ENCODE results near the gene NBPF6. TPM values are rescaled to one million over a fixed set of nuclear protein-coding genes. Genes with fewer than 3 reads are reported as not detected.
A peak's percentile ranks its signal among the peaks of the same experiment; 100 is the strongest.
"Not testable (repeated sequence)": the region's sequence is repeated elsewhere in the genome, so short reads cannot be mapped to it uniquely, and the experiment has no call there.

Gene NBPF6
- total RNA-seq, 1 donor from 2014 or later, result not detected

DNA sequence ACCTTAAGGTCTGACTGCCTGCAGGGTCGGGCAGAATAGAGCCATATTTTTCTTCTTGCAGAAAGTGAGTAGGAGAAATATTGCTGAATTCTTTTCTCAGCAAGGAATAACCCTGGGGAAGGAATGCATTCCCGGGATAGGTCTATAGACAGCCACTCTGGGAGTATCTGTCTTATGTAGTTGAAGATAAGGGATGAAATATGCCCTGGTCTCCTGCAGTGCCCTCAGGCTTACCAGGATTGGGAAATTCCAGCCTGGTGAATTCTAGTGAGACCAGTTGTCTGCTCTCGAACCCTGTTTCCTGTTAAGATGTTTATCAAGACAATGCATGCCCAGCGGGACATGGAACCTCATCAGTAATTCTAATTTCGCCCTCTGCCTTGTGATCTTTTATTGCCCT lies 35.8 kb downstream of the NBPF6 start:
- intact Hi-C loops (cut with DNase I); ATAC-seq (ENCODE audit: poor library complexity); DNase-seq: not testable (repeated sequence)

DNA sequence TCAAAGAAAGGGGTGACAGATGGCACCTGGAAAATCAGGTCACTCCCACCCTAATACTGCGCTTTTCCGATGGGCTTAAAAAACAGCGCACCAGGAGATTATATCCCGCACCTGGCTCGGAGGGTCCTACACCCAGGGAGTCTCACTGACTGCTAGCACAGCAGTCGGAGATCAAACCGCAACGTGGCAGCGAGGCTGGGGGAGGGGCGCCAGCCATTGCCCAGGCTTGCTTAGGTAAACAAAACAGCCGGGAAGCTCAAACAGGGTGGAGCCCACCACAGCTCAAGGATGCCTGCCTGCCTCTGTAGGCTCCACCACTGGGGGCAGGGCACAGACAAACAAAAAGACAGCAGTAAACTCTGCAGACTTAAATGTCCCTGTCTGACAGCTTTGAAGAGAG lies 36.6 kb downstream of the NBPF6 start:
- ATAC-seq (ENCODE audit: poor library complexity); intact Hi-C loops (cut with DNase I); DNase-seq: not testable (repeated sequence)

DNA sequence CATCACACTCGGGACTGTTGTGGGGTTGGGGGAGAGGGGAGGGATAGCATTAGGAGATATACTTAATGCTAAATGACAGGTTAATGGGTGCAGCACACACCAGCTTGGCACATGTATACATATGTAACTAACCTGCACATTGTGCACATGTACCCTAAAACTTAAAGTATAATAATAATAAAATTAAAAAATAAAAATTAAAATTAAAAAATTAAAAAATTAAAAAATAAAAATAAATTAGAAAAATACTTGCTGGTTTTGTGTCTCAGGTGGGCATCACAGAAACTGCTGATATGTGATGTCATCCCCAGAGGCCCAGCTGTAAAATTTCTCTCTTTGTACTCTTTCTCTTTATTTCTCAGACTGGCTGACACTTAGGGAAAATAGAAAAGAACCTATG lies 44.9 kb downstream of the NBPF6 start:
- DNase-seq; intact Hi-C loops (cut with DNase I); ATAC-seq (ENCODE audit: poor library complexity): not testable (repeated sequence)

DNA sequence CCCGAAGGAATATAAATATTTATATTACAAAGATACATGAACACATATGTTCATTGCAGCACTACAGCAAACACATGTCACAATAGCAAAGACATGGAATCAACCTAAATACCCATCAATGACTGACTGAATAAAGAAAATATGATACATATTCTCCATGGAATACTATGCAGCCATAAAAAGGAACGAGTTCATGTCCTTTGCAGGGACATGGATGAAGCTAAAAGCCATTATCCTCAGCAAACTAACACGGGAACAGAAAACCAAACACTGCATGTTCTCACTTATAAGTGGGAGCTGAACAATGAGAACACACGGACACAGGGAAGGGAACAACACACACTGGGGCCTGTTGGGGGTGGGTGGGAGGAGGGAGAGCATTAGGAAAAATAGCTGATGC lies 46.7 kb downstream of the NBPF6 start:
- intact Hi-C loops (cut with DNase I); DNase-seq; ATAC-seq (ENCODE audit: poor library complexity): not testable (repeated sequence)

DNA sequence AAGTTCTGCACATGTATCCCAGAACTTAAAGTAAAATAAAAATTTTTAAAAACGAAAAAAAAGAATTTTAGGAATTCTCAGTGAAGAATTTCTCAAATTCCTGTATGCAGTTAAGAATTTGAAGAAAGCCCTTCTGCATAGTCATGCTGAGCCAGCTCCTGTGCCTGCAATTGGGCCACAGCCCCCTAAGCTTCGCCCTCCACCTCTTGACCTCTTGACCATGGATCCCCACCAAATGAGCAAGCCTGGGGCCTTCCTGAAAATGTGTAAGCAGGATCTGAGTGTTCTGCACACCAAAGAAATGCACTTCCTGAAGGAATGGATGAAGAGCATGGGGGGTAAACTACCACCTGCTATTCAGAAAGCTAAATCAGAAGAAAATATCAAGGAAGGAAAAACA lies 52.0 kb downstream of the NBPF6 start:
- intact Hi-C loops (cut with DNase I), result no loop called here
- DNase-seq (no peak), ATAC-seq (ENCODE audit: poor library complexity) (no peak)

DNA sequence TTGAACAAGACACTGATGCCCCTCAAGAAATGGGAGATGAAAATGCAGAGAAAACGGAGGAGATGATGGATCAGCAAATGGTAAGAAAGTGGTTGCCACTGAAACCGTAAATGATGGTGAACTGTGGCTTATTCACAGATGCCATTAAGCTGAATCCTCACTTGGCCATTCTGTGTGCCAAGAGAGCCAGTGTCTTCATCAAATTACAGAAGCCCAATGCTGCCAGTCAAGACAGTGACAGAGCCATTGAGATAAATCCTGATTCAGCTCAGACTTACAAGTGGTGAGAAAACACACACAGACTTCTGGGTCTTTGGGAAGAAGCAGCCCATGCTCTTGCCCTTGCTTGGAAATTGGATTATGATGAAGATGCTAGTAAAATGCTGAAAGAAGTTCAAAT lies 52.5 kb downstream of the NBPF6 start:
- ATAC-seq (ENCODE audit: poor library complexity) (no peak), DNase-seq (no peak)
- intact Hi-C loops (cut with DNase I), result no loop called here

DNA sequence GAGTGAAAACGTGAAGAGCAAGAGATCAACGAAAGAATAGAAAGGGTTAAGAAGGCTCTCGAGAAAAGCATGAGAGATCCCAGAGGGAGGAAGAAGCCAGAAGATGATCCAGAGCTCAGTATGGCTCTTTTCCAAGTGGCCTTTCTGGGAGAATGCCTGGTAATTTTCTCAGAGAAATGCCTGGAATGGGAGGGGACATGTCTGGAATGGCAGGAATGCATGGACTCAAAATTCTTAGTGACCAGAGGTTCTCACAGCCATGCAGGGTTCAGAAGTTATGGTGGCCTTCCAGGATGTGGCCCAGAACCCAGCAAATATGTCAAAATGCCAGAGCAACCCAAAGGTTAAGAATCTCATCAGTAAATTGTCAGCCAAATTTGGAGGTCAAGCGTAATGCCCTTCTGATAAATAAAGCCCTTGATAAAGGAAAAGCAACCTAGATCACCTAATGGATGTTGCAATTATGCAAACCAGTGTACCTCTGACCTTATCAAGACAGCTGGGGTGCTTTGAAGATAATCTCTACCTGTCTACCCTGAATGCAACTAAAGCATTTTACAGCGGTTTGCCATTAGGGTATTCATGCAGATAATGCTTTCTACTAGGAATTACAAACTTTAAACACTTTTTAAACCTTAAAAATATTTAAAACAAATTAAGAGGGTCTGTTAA lies 53.1 kb downstream of the NBPF6 start:
- ATAC-seq (ENCODE audit: poor library complexity), result no peak

DNA sequence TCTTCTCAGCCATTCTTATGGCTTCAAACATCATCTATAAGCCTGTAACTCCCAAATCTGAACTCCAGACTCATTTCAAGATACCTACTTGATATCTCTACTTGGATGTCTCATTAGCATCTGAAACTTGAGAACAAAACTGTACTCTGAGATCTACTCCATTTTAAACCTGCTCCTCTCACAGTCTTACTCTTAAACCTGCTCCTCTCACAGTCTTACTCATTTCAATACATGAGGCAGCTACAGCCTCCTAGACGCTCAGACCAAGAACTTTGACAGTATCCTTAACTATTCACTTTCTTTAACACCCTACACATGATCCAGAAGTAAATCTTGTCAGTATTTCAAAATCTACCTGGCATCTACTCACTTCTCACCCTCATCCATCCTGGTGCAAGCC lies 54.3 kb downstream of the NBPF6 start:
- intact Hi-C loops (cut with DNase I), result no loop called here
- ATAC-seq (ENCODE audit: poor library complexity) (no peak), DNase-seq (no peak)

More for the DNA sequence above, 53.1 kb downstream of the NBPF6 start:
- DNase-seq, result no peak
- intact Hi-C loops (cut with DNase I), result no loop called here

DNA sequence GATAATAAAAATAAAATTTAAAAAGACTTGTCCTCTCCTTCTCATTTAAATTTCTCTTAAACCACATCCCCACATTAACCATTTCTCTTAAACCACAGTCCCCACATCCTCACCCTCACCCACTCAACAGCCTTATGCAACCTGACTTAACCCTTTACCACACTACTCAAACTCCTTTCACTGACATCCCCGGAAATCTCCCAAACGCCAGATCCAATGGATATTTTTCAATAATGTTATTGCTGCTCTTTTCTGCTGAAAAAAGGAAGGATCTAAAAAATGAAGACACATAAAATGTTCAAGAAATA lies 55.6 kb downstream of the NBPF6 start:
- no peak for DNase-seq
- ATAC-seq (ENCODE audit: poor library complexity), result no peak
- intact Hi-C loops (cut with DNase I), result no loop called here

DNA sequence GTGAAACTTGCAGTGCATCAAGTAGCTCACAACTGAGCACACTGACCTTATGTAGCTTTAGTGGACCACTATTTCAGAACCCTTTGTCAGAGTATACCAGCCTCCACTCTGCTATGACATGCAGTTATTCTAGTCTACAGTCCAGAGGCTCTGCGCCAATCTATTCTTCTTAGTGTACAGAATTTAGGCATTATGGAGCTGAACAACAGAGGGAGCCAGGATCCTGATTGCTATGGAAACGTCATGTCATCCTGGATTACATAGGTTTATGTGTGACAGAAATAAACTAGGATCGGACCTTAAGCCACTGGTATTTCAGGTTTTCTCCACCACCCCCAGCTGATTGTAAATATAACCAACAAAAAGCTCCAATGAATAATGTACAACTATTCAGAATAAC lies 61.6 kb downstream of the NBPF6 start:
- intact Hi-C loops (cut with DNase I), result loop anchor here (2.0 kb wide), 1 partner anchor 133 kb away; no protein-coding TSS in a partner anchor
- DNase-seq, result no peak
- no peak for ATAC-seq (ENCODE audit: poor library complexity)

DNA sequence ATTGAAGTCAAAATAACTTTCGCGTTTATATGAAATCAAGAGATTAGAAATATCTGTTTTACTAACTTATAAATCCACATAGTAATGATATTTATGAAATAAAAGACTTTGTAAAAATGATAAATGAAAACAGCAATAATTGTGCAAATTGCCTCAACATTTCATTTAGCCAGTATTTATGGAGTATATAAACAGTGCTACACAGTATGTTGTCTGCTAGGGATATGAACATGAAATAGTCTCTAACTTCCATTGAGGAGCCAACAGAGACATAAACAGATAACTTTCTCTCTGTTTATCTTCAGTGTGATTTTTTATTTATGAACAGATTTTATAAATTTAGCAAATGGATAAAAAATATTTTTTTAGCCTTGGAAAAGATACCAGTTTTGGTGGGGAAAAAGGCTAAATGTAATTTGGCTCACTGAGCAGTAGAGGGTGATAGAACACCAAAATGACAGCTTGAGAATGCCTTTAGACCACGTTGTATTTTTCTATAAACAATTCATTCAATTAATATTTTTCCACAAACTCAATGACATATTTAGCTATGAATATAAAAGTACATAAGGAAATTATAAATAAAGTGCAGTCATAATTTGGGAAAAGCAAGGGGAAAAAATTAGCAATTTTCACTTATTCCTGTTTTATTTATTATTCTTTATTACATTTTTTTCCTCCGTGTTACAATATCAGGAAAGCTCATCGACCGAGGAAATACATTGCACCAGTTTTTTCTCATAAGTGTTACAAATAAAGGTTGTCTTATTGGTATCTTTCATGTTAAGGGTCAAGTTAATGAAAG lies 62.3 kb downstream of the NBPF6 start:
- intact Hi-C loops (cut with DNase I), result loop anchor here (2.0 kb wide), 1 partner anchor 132 kb away; no protein-coding TSS in a partner anchor
- DNase-seq (no peak), ATAC-seq (ENCODE audit: poor library complexity) (peak; percentile 68)

DNA sequence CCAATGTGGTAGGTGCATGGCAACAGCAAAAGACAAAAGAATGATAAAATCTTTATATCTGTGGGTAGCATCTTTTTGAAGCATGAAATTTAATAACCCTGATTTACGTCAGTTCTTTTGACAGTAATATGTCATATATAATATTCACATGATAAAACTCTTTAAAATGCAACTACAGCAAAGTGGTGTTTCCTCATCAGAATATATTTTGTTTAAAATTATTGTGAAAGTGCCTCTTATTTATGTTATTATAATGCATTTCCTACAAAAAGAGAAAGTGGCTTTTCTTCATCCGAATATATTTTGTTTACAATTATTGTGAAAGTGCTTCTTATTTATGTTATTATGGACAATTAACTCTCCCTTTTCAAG lies 62.9 kb downstream of the NBPF6 start:
- intact Hi-C loops (cut with DNase I), result loop anchor here (2.0 kb wide), 1 partner anchor 132 kb away; no protein-coding TSS in a partner anchor
- no peak for DNase-seq

DNA sequence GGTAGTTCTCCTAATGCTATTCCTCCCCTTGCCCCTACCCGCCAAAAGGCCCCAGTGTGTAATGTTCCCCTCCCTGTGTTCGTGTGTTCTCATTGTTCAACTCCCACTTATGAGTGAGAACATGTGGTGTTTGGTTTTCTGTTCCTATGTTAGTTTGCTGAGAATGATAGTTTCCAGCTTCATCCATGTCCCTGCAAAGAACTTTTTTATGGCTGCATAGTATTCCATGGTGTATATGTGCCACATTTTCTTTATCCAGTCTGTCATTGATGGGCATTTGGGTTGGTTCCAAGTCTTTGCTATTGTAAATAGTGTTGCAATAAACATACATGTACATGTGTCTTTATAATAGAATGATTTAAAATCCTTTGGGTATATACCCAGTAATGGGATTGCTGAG lies 63.8 kb downstream of the NBPF6 start:
- intact Hi-C loops (cut with DNase I), result loop anchor here (2.0 kb wide), 1 partner anchor 131 kb away; no protein-coding TSS in a partner anchor
- DNase-seq; ATAC-seq (ENCODE audit: poor library complexity): not testable (repeated sequence)

More for the DNA sequence above, 62.9 kb downstream of the NBPF6 start:
- no peak for ATAC-seq (ENCODE audit: poor library complexity)

DNA sequence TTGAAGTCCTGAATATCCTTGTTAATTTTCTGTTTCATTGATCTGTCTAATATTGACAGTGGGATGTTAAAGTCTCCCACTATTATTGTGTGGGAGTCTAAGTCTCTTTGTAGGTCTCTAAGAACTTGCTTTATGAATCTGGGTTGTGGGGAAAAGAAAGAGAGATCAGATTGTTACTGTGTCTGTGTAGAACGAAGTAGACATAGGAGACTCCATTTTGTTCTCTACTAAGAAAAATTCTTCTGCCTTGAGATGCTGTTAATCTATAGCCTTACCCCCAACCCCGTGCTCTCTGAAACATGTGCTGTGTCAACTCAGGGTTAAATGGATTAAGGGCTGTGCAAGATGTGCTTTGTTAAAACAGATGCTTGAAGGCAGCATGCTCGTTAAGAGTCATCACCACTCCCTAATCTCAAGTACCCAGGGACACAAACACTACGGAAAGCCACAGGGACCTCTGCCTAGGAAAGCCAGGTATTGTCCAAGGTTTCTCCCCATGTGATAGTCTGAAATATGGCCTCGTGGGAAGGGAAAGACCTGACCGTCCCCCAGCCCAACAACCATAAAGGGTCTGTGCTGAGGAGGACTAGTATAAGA lies 67.3 kb downstream of the NBPF6 start:
- ATAC-seq (ENCODE audit: poor library complexity); DNase-seq; intact Hi-C loops (cut with DNase I): not testable (repeated sequence)

Other genes starting within 250 kb of the NBPF6 start
- gene SLC25A24, start 250.0 kb upstream of the NBPF6 start, total RNA-seq, result 17.3 TPM
- gene NBPF4, start 206.3 kb upstream of the NBPF6 start, total RNA-seq, result not detected
- gene EEIG2, start 109.8 kb downstream of the NBPF6 start, total RNA-seq, result 5.1 TPM
- gene HENMT1, start 210.8 kb downstream of the NBPF6 start, total RNA-seq, result 1.0 TPM
- gene PRPF38B, start 242.0 kb downstream of the NBPF6 start, total RNA-seq, result 16.9 TPM

Data from Right ventricle myocardium superior (tissue), 1 donor.